ENCODE data around the gene LDLRAD2.

The LDLRAD2 gene

DNA sequence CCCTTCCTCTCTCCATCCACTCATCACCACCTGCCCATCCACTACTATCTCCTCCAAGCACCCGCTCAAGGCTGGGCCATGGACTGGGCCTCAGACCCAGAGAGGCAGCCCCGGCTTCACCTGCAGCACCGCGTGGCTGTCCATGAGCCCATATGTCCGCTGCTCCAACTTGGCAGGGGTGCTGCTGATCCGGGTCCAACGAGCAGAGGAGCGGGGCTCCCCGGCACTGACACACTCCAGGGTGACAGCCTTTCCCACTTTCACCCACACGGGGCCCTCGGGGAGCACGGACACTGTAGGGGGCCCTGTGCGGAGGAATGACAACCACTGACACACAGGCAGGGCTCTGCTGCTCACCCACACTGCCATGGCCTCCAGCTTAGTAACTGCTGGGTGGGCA lies 28.9 kb downstream of the LDLRAD2 start:
- TF ChIP-seq CTCF (IDR thresholded peaks at IDR 0.05; ENCODE audit: insufficient read depth, missing control alignments) = no peak
- FAIRE-seq = no peak
- no peak for DNase-seq (ENCODE audit: insufficient read length, low spot score)

DNA sequence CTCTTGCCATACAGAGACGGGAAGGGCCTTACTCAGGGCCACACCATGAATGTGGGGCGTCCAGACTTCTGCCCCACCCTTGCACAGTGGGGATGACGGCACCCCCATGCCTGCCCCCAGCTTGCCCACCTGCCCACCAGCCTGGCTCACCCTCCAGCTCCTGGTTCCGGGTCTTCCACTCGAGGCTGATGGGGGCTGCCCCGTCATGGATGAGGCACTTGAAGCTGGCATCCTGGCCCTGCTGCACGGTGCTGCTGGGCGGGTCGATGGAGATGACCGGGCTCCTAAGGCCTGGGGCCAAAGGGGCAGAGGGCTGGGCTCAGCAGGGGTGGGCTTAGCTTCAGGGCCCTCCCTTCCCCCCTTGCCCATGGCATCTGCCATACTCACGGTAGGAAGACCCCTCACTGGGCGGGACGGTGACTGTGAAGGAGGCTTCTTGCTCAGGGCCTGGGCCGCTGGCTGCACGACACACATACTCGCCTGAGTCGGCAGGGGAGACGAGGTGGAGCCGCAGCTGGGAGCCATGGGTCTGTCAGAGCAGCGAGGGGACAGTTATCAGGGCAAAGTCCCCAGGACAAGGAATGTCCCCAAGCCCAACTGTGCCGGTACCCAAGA lies 29.9 kb downstream of the LDLRAD2 start:
- FAIRE-seq (no peak), DNase-seq (ENCODE audit: insufficient read length, low spot score) (no peak)
- no peak for TF ChIP-seq CTCF (IDR thresholded peaks at IDR 0.05; ENCODE audit: insufficient read depth, missing control alignments)

DNA sequence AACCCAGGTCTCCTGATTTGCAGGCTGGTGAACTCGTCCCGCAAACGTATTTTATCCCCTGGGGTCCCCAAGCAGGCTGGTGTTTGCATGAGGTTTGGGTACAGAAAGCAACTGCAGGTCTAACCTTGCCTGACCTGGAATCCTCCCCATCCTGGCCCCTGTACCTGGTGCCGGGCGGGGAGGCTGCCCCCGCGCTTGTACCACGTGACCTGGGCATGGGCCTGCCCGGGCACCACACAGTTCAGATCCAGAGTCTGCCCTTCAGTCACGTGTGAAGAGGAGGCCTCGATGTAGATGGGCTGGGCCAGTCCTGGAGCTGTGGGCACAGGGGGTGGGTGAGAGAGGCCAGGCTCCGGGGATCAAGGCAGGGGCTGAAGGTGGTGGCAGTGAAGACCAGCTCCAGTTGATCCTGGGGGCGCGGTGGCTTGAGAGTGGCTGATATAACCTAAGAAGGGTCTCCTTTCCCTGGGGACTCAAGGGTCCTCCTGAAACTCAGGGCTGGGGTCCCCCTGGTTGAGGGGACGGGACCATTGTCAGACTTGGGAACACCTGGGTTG lies 30.6 kb downstream of the LDLRAD2 start:
- TF ChIP-seq CTCF (IDR thresholded peaks at IDR 0.05; ENCODE audit: insufficient read depth, missing control alignments) = no peak
- no peak for FAIRE-seq
- no peak for DNase-seq (ENCODE audit: insufficient read length, low spot score)

DNA sequence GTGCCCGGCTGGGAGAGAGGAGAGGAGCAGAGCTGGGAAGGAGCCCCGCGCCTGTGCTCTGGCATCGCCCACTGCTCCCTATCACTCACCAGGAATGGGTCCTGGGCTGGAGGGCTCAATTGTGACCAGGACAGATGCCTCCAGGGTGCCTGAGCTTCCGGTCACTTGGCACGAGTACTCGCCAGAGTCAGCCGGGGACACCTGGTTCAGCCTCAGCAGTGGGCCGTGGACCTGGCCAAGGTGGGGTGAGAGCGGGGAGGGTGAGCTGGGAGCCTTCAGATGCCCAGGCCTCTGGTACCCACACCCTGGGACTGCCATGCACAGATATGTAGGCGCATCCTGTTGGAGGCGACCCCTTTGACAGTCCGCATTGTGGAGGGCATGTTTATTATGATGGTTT lies 31.1 kb downstream of the LDLRAD2 start:
- FAIRE-seq (no peak), DNase-seq (ENCODE audit: insufficient read length, low spot score) (no peak)
- no peak for TF ChIP-seq CTCF (IDR thresholded peaks at IDR 0.05; ENCODE audit: insufficient read depth, missing control alignments)

DNA sequence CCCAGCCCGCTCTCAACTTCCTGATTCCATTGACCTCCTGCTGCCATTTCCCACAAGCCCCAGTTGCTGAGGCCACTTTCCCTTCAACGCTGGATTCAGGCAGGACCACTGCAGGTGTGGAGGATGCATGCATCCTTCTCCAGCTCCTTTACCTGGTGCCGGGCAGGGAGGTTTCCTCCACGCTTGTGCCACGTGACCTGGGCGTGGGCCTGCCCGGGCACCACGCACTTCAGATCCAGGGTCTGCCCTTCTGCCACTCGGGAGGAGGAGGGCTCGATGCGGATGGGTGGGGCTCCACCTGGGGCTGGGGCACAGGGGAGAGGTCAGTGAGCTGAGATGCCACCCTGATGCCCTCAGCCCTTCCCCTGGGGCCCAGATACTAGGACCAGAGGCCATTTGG lies 31.9 kb downstream of the LDLRAD2 start:
- DNase-seq (ENCODE audit: insufficient read length, low spot score) (no peak), FAIRE-seq (no peak)
- TF ChIP-seq CTCF (IDR thresholded peaks at IDR 0.05; ENCODE audit: insufficient read depth, missing control alignments) = no peak

GRCh38 chr1:21845646-21846641 lies 33.9 kb downstream of the LDLRAD2 start:
- no peak for DNase-seq (ENCODE audit: insufficient read length, low spot score)
- no peak for TF ChIP-seq CTCF (IDR thresholded peaks at IDR 0.05; ENCODE audit: insufficient read depth, missing control alignments)
- no peak for FAIRE-seq

Measured in D721Med (cell line).